LNCaP clone FGC (cell line): ENCODE measurements around the gene GPR157.
A peak's percentile ranks its signal among the peaks of the same experiment; 100 is the strongest.

Source experiments
- DNase-seq: peaks from one replicate; pipeline ENCODE4 v3.0.0-alpha.2; 2011; ENCODE audit warnings: low read depth
- H3K4me3 ChIP-seq: 2 replicates; pipeline ENCODE4 v1.5.1; 2011; ENCODE audit warnings: mild to moderate bottlenecking, low read depth, low read length, control low read depth
- TF ChIP-seq, protein P1 (sequence below): IDR thresholded peaks from 2 replicates; pipeline ENCODE4 v1.5.1; 2012; ENCODE audit warnings: mild to moderate bottlenecking; ENCODE audit not compliant: control insufficient read depth, insufficient read depth; ENCODE audit errors: extremely low read depth

GPR157 gene

DNA sequence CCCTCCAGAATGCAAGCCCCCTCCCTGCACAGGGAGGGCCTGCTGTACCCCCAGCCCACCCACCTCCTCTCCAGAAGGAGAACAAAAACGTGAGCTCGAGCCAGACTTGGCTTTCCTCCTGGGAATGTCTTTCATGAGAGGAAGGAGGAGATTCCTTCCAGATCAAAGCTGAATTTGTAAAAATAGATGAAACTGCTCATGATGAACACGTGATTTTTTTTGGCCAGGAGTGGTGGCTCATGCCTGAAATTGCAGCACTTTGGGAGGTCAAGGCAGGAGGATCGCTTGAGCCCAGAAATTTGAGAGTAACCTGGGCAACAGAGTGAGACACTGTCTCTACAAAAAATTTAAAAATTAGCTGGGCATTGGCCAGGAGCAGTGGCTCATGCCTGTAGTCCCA, 21.8 kb downstream of the GPR157 start:
- DNase-seq = no peak
- TF ChIP-seq, protein P1, sequence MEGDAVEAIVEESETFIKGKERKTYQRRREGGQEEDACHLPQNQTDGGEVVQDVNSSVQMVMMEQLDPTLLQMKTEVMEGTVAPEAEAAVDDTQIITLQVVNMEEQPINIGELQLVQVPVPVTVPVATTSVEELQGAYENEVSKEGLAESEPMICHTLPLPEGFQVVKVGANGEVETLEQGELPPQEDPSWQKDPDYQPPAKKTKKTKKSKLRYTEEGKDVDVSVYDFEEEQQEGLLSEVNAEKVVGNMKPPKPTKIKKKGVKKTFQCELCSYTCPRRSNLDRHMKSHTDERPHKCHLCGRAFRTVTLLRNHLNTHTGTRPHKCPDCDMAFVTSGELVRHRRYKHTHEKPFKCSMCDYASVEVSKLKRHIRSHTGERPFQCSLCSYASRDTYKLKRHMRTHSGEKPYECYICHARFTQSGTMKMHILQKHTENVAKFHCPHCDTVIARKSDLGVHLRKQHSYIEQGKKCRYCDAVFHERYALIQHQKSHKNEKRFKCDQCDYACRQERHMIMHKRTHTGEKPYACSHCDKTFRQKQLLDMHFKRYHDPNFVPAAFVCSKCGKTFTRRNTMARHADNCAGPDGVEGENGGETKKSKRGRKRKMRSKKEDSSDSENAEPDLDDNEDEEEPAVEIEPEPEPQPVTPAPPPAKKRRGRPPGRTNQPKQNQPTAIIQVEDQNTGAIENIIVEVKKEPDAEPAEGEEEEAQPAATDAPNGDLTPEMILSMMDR = no peak
- H3K4me3 ChIP-seq = no peak overlapping the region

DNA sequence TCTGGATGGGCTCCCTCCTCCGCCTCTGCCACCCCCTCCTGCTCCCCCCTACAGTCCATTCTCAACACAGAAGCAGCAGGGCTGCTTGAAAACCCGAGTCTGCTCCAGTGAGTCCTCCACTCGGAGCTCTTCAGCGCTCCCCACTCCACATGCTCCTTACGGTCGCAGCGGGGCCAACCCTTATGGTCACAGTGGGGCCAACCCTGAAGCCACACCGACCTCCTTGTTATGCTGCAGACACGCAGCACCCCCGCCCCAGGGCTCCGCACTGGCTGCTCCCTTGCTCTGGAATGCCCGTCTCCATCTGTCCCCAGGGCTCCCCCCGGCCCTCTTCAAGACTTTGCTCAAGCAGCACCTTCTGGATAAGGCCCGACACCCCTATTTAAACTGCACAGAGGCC, 22.6 kb downstream of the GPR157 start:
- no peak for DNase-seq
- TF ChIP-seq, protein P1 = no peak
- no peak overlapping the region for H3K4me3 ChIP-seq

DNA sequence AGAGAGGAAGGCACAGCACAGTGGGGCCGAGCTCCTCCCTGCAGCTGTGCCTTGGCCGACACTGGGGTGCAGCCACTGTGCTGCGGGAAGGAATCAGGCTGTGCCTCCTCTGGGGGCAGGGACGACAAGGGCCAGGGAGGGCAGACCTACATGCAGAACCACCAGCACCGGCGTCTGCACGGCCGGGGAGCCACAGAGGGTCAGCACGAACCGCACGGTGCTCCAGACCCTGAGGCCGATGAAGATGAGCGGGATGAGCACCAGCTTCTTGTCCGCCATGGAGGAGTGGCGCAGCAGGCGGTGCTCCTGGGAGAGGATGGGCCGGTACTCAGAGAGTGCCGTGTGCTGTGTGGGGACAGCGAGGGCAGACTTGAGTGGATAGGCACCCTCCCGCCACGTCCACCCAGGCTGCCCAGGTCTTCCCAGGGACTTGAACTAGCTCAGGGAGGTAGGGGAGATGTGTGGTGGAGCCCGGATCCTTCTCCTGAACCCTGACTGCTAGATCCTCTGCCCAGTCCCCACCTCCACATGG, 23.5 kb downstream of the GPR157 start:
- H3K4me3 ChIP-seq = no peak overlapping the region
- TF ChIP-seq, protein P1 = no peak
- no peak for DNase-seq

DNA sequence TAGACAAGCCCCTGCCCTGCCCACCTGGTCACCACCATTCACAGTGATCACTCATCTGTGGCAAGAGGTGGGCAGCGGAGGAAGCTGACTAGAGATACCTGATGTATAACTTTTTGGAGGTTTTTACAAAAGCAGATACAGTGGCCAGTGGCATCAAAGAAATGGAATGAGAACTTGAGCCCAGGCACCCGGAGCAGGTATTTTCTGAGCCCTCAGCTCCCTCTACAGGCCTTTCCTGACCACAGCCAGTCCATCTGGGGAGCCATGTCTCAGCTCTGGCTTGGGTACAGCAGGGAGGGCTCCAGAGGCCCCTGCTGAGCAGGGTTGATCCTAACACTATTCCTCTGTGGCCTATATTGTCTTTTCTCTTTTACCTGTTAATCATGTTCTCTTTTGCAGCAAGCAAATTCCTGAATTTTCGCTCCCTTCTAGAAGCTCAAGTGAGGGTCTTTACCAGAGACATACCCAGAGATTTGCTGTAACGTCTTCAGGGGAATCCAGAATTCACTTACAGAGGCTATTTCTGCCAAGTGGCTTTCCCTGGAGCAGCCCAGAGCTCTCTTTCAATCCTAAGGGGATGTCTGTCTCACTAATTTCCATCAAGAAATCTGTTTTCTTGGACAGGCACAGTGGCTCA, 27.3 kb downstream of the GPR157 start:
- DNase-seq = peak; percentile 23
- TF ChIP-seq, protein P1 = peak; percentile 78
- H3K4me3 ChIP-seq = no peak overlapping the region

DNA sequence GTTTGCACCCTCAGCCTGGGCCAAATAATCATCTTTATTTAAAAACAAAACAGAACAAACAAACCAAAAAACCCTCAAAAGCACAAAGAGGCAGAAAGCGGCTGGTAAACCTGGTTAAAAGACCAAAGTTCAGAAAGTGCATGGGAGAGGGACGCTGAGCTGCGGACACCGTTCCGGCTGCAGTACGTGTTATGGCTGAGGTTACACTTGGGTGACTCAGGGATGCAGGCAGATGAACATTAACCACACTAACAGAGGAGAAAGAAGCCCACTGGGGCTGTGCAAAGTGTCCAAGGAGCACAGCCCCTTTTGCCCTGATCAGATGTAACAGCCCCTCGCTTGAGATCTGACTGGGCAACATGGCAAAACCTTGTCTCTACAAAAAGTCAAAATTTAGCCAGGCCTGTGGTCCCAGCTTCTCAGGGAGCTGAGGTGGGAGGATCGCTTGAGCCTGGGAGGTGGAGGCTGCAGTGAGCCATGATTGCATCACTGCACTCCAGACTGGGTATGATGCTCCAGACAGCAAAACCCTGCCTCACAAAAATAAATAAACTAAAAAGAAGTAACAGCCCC, 28.3 kb downstream of the GPR157 start:
- DNase-seq = no peak
- TF ChIP-seq, protein P1 = no peak
- no peak overlapping the region for H3K4me3 ChIP-seq

DNA sequence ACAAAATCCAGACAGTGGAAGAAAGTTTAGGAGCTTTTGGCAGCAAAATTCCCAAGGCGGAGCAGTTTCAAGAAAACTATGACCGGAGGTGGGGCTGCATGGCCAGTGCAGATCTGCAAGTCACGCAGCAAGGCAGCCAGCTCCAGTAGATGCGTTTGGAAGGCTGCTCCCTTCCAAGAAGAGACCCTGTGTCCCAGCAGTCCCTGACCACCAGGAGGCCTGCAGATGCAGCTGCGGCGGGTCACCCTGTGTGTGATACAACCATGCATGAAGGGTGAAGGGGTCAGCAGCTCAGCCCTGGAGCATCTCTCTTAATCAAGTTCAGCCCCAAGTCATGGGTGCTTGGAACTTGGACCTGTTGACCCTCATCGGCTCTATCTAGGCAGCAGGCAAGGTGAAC, 29.3 kb downstream of the GPR157 start:
- no peak for DNase-seq
- no peak overlapping the region for H3K4me3 ChIP-seq
- TF ChIP-seq, protein P1 = no peak
